GM12878 (cell line): ENCODE measurements around the gene BAK1.

Experiments
- EZH2 ChIP-seq: IDR thresholded peaks from 2 replicates; pipeline ENCODE4 v1.6.1; 2012; ENCODE audit warnings: low read depth, mild to moderate bottlenecking, control low read depth, inconsistent platforms, low read length, borderline replicate concordance; ENCODE audit not compliant: control insufficient read depth
- MEF2A ChIP-seq: IDR thresholded peaks from 2 replicates; pipeline ENCODE4 v1.6.1; 2011; ENCODE audit warnings: low read depth, mild to moderate bottlenecking, low read length, moderate library complexity; ENCODE audit not compliant: insufficient read depth
- MTA3 ChIP-seq: IDR thresholded peaks from 2 replicates; pipeline ENCODE4 v1.6.1; 2012; ENCODE audit warnings: low read length, inconsistent platforms, borderline replicate concordance
- MYC ChIP-seq: IDR thresholded peaks from 2 replicates; pipeline ENCODE4 v1.6.1; 2011; ENCODE audit warnings: mild to moderate bottlenecking, low read length, moderate library complexity, inconsistent platforms; ENCODE audit not compliant: insufficient read depth, insufficient replicate concordance, insufficient read length, severe bottlenecking
- NBN ChIP-seq: fragments of 450-650 bp; IDR thresholded peaks from 2 replicates; pipeline ENCODE4 v1.6.1; 2016
- NFXL1 ChIP-seq: fragments of 450-650 bp; IDR thresholded peaks from 2 replicates; pipeline ENCODE4 v1.6.1; 2017; ENCODE audit warnings: antibody characterized with exemption, mild to moderate bottlenecking, borderline replicate concordance
- PAX5 ChIP-seq: IDR thresholded peaks from 2 replicates; pipeline ENCODE4 v1.6.1; 2011; ENCODE audit warnings: low read depth, low read length, borderline replicate concordance
- SUZ12 ChIP-seq: fragments of 200-600 bp; sonication (generic); IDR thresholded peaks from one replicate; pipeline ENCODE4 v1.6.1; 2018; ENCODE audit warnings: antibody characterized with exemption, mild to moderate bottlenecking; ENCODE audit not compliant: unreplicated experiment
- YY1 ChIP-seq: IDR thresholded peaks from 2 replicates; pipeline ENCODE4 v1.6.1; 2011; ENCODE audit warnings: low read depth, mild to moderate bottlenecking, low read length
- TF ChIP-seq, protein P1 (sequence below), 3 experiments: IDR thresholded peaks in 2 of 3; conservative IDR thresholded peaks in 1 of 3; 2 replicates each; pipeline ENCODE4 v1.5.1; 2011; ENCODE audit warnings: low read depth in 3 of 3, low read length in 3 of 3, mild to moderate bottlenecking in 3 of 3, control low read depth in 2 of 3, moderate library complexity in 2 of 3, inconsistent platforms in 1 of 3, mixed read lengths in 1 of 3; ENCODE audit not compliant: control insufficient read depth in 2 of 3, insufficient read depth in 1 of 3; ENCODE audit errors: extremely low read depth in 1 of 3
- TF ChIP-seq, protein P2 (sequence below): IDR thresholded peaks from 2 replicates; pipeline ENCODE4 v1.6.1; 2011; ENCODE audit warnings: borderline replicate concordance, low read depth, mild to moderate bottlenecking, moderate library complexity, low read length; ENCODE audit not compliant: insufficient read depth, poor library complexity, severe bottlenecking
- TF ChIP-seq, protein P3 (sequence below): IDR thresholded peaks from 2 replicates; pipeline ENCODE4 v1.6.1; 2012; ENCODE audit warnings: low read depth, low read length, improper control_type of control experiment

DNA sequence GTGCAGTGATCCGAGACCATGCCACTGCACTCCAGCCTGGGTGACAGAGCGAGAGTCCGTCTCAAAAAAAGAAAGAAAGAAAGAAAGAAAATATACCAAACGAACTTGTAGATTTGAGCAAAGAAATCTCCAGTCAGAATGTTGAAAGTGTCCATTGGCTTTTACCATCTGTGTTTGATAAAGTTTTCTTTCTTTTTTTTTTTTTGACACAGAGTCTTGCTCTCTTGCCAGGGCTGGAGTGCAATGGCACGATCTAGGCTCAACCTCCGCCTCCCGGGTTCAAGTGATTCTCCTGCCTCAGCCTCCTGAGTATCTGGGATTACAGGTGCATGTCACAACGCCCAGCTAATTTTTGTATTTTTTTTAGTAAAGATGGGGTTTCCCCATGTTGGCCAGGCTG lies 21.3 kb downstream of the BAK1 start:
- TF ChIP-seq, protein P1, sequence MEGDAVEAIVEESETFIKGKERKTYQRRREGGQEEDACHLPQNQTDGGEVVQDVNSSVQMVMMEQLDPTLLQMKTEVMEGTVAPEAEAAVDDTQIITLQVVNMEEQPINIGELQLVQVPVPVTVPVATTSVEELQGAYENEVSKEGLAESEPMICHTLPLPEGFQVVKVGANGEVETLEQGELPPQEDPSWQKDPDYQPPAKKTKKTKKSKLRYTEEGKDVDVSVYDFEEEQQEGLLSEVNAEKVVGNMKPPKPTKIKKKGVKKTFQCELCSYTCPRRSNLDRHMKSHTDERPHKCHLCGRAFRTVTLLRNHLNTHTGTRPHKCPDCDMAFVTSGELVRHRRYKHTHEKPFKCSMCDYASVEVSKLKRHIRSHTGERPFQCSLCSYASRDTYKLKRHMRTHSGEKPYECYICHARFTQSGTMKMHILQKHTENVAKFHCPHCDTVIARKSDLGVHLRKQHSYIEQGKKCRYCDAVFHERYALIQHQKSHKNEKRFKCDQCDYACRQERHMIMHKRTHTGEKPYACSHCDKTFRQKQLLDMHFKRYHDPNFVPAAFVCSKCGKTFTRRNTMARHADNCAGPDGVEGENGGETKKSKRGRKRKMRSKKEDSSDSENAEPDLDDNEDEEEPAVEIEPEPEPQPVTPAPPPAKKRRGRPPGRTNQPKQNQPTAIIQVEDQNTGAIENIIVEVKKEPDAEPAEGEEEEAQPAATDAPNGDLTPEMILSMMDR (IDR thresholded peaks at IDR 0.05 in 2 of 3, conservative IDR thresholded peaks at IDR 0.05 in 1 of 3; ENCODE audit: control insufficient read depth in 2 of 3, extremely low read depth in 1 of 3, insufficient read depth in 1 of 3, low read depth in 3 of 3, low read length in 3 of 3), result no peak
- TF ChIP-seq, protein P2, sequence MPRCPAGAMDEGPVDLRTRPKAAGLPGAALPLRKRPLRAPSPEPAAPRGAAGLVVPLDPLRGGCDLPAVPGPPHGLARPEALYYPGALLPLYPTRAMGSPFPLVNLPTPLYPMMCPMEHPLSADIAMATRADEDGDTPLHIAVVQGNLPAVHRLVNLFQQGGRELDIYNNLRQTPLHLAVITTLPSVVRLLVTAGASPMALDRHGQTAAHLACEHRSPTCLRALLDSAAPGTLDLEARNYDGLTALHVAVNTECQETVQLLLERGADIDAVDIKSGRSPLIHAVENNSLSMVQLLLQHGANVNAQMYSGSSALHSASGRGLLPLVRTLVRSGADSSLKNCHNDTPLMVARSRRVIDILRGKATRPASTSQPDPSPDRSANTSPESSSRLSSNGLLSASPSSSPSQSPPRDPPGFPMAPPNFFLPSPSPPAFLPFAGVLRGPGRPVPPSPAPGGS, result no peak
- TF ChIP-seq NBN (no peak), EZH2 (no peak), MEF2A (no peak), PAX5 (no peak), MTA3 (no peak), YY1 (no peak), SUZ12 (no peak), NFXL1 (no peak), MYC (no peak)
- TF ChIP-seq, protein P3, sequence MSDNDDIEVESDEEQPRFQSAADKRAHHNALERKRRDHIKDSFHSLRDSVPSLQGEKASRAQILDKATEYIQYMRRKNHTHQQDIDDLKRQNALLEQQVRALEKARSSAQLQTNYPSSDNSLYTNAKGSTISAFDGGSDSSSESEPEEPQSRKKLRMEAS, result no peak
